NCI-H2227 (cell line): ENCODE data around the gene BSND.

Source experiments
- DNase-seq: peaks from one replicate; lab custom pipeline; 2025; ENCODE audit not compliant: unreplicated experiment; lab: John Stamatoyannopoulos, UW

Gene BSND

DNA sequence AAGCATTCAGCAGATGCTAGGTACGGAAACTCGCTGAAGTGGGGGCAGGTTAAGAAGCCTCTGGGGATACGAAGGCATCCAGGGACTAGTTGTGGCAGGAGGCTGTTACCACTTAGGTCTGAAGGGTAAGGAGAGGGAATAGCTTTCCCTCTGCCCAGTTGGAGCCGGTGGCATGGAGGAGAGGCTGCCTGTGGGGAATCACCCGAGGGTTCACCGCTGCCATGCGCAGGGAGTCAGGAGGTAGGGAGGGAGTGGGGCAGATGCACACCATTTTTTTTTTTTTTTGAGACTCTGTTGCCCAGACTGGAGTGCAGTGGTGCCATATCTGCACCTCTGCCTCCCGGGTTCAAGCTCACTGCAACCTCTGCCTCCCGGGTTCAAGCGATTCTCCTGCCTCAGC lies 46.7 kb downstream of the BSND start:
- no peak for DNase-seq

DNA sequence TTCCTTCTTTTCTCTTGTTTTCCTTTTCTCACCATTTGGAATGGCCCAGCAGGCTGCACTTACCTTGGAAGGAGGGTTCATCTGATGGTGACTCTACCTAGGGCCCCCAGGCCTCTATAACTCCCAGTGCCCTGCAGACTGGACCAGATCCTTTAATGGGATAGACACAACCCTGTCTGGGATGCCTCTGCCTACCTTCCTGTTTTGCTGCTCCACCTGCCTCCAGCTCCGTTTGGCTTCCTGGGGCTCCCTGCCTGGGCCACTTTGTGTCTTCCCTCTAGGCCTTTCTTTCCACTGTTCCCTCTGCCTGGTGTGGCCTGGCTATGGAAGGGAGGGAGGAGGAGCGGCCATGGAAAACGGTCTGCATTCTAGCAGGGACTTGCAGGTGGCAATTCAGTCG lies 48.1 kb downstream of the BSND start:
- no peak for DNase-seq

DNA sequence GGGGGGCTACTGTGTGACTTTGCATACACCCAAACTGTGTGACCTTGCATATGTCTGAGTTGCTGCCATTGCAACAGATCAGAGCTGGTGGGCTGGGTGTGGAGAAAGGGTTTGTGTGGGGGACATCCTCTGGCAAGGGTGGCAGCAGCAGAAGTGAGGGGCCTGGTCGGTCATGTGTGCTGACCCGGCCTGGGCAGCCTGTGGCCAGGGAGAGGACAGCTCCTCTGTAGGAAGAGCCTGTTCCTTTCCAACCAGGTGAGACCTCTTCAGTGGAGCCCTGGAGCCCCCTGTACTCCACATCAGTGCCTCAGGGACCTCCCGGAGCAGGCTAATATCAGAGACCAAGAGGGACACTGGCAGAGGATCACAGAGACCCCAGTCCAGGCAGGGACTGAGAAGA lies 48.9 kb downstream of the BSND start:
- DNase-seq = no peak

DNA sequence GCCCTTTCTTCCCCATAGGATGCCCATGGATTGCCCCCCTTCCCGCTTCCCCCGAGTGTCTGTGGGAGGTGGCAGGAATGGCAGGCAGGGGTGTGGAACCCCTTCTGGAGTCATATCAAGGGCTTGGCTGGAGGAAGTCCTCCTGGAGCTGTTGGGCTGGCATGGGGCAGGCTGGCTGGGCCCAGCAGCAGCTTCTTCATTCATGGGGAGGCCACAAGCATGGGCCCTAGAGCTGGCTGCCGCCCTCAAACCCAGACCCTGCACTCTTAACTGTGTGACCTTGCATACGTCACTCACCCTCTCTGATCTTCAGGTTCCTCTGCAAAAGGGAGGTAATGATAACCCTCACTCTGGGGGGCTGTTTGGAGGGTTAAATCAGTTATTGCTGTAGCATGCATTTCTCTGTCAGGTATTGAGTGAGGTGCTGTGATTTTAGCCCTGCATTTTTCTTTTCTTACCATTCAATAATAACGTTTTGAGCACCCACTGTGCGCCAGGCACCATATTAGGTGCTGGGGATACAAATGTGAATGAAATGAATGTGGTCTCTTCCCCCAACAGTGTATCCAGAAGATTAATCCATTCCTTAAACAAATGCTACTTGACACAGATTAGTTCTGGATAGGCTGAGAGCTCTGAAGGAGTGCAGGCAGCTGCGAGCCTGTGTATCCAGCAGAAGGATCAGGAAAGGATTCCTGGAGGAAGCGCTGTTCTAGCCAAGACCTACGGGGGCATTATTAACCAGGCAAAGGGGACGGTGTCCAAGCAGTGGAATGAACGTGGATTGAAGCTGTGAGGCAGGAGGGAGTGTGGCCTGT lies 49.9 kb downstream of the BSND start:
- DNase-seq = no peak

DNA sequence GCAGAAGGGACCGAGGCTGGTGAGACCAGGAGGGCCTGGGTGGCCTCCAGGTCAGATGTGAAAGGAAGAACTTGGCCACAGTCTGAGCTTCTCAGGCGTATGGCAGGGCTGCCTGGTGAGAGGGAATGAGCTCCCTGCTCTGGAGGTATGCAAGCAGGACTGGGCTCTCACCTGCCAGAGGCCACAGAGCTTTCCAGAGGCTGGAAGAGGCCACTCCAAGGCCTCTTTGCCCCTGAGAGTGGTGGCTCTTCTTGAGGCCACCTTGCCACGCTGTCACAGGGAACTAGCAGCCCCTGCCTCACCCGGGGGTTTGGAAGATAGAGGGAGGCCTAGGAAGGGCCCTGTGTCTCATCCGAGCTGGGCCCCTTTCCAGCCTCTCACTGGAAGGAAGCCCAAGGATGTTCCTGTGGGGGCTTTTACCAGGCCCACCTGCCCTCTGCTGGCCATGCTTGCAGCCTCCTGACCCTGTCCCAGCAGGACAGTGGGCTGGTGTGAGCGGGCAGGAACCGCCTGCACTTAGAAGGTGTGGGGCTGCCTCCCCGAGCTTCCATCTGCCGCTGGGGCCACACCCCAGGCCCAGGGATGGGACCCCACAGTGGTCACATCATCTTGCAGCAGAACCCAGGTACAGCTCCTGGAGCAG lies 50.7 kb downstream of the BSND start:
- DNase-seq = no peak

DNA sequence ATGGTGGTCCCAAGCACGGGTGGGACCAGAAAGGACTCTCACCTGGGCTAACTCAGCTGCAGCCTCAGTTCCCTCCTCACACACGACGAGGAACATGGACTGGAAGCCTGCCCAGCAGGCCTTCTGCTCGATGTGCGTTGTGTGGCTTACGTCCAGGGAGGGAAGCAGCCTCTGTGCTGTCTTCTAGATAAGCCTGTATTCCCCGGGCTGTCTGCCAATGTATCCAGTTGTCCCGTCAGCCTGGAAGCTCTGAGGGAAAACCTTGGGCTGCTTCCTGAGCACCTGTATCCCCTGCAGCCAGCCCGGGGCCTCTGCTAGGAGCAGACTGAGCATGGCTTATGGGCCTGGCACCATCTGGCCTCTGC lies 51.2 kb downstream of the BSND start:
- DNase-seq = no peak

DNA sequence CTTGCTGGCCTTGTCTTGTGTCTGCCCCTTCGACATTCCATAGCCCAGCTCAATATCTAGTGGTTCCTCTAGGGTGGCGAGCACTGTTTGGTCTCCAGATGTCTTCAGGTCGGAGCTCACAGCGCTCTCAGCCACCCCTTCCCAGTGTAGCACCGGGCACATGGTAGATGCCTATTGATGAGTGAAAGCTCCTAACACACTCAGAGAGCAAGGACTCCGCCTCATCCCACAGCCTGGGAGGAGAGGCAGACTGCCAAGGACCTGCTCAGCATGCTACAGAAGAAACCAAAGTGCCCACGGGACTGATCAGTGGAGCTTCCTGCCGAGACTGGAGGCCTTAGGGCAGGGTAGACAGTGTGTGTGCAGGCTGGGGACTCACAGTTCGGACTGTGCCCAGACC lies 51.5 kb downstream of the BSND start:
- no peak for DNase-seq

DNA sequence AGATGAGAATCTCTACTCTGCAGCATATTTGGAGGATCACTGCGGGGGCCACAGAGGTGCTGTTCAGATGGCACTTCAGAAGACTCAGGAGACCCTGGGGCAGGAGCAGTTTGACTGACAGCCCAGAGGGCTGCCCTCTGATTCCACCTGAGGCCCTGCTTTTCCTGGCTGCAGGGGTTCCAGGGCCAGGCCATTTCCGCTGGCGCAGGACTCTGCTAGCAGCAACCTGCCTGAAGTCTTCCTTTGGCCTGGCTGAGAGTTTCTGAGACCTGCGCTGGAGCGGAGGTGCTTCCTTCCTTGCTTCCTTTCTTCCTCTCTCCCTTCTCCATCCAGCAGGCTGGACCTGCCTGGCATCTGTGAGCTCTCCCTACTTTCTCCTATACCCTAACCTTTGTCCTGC lies 52.4 kb downstream of the BSND start:
- DNase-seq = no peak

DNA sequence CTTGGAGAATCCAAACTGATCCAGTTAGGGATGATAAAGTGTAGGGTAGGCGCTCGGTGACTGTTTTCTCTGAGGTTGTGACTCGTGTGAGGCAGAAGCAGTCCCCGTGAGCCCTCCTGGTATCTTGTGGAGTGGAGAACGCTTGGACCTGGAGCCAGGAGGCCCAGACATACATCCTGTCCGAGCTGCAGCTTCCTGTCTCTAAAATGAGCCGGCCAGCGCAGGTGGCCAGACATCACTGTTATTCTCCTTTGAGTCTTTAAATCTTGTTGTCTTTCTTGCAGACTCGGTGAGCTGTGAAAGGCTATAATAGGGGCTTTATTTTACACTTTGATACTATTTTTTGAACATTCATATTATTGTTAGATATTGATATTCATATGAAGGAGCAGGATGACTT lies 52.9 kb downstream of the BSND start:
- no peak for DNase-seq

DNA sequence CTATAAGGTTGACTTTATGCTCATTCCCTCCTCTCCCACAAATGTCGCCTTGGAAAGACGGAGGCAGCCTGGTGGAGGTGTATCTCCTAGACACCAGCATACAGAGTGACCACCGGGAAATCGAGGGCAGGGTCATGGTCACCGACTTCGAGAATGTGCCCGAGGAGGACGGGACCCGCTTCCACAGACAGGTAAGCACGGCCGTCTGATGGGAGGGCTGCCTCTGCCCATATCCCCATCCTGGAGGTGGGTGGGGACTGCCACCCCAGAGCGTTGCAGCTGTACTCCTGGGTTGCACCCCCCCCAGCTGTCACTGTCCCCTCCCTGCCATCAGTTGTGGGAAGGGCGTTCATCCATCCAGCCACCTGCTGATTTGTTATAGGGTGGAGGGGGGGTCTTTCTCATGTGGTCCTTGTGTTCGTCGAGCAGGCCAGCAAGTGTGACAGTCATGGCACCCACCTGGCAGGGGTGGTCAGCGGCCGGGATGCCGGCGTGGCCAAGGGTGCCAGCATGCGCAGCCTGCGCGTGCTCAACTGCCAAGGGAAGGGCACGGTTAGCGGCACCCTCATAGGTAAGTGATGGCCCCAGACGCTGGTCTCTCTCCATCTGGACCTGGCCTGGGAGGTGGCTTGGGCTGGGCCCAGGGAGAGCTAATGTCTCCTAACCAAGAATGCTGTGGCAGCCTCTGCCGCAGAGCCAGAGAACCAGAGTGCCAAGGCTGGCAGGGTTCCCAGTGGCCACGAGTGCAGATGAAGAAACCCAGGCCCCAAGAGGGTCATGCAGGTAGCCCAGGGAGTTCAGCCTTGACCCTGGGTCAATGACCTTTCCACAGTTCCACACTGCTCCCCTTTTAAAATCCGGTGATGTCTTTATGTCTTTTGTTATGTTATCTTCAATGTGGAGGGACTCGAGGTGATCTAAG lies 53.7 kb downstream of the BSND start:
- DNase-seq = no peak

DNA sequence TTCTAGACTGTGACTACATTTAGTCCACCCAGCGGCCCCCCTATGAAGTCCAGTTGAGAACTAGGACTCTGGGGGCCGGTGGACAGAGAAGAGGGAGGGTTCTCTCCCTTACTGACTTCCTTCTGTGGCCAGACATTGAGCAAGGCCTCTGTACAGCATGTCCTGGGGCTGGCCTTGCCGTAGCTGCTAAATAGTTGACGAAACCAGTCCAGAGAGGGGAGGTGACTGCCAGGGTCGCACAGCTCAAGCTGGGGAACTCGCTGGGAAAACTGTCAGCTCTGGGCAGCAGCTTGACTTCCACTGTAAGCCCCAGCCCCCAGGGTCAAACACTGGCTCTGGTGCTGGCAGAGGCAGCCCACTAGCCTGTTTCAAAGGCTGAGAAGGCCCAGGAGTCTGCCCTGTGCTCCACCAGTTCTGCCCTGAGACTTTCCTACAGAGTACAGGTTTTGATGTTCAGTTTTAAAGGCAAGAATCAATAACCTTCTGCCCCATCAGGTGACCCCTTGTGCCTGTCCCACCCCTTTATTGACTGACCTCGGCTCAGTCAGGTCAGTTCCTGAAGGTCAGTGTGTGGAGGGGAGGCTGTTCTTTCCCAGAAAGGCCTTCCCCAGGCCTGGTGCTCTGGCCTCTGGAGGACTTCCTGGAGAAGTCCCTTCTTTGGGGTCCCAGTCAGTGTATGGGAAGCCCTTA lies 54.7 kb downstream of the BSND start:
- no peak for DNase-seq

DNA sequence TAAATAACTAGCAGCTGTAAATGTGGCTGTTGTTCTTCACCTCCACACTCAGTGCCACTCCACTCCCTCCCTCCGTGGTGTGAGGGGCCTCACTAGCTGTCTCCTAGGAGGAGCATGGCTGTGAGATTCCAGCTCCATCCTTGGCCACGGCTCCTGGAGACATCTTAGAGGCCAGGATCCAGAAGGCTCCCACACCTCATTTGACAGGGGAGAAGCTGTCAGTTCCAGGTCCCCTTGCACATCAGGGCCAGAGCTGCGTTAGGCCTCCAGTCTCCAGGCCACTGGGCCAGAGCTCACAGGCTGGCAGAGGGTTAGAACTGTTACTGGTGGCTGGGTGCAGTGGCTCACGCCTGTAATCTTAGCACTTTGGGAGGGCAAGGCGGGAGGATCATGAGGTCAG lies 55.7 kb downstream of the BSND start:
- DNase-seq = no peak

DNA sequence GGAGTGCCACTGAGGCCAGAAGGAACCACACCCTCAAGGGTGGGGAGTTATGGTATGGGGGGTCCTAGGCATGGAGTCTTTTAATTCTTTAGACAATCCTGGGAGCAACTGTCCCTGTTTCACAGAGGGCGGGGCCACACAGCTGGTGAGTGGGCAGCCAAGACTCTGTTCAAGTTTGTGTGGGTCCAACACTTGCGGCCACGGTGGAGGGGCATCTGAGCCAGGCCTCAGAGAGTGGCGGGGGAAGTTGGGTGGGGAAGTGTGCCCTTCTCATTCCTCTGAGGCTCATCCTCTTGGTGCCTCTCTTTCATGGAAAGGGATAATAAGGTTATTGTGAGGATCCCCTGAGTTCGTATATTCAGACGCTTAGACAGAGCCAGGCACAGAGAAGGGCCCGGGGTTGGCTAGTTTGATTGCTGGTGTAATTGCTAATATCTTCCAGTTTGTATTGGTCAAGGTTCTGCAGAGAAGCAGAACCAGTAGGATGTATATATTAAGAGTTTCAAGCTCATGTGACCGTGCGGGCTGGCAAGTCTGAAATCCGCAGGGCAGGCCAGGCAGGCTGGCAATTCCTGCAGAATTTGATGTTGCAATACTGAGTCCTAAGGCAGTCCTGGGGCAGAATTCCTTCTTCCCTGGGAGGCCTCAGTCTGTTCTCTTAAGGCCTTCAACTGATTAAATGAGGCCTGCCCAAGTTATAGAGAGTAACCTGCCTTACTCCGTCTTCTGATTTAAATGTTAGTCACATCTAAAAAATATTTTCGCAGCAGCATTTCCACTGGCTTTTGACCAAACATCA lies 56.5 kb downstream of the BSND start:
- no peak for DNase-seq

DNA sequence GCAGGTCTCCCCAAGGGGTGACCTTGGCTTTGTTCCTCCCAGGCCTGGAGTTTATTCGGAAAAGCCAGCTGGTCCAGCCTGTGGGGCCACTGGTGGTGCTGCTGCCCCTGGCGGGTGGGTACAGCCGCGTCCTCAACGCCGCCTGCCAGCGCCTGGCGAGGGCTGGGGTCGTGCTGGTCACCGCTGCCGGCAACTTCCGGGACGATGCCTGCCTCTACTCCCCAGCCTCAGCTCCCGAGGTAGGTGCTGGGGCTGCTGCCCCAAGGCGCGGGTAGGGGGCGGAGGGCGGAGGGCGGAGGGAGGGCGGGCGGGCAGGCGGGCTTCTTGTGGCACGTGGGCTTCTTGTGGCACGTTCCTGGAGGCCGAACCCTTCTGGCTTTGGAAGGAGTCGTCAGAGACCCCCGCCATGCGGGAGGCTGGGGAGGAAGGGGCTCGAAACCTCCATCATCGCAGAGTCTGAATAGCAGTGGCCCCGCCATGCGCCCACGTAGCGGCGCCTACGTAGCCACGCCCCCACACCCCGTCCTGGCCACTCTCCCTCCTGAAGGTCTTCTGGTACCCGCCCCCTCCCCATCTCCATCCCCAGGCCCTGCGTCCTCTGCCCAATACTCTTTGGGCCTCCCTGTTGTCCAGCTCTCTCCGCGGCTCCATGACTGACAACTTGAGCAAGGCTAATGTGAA lies 57.4 kb downstream of the BSND start:
- DNase-seq = no peak

DNA sequence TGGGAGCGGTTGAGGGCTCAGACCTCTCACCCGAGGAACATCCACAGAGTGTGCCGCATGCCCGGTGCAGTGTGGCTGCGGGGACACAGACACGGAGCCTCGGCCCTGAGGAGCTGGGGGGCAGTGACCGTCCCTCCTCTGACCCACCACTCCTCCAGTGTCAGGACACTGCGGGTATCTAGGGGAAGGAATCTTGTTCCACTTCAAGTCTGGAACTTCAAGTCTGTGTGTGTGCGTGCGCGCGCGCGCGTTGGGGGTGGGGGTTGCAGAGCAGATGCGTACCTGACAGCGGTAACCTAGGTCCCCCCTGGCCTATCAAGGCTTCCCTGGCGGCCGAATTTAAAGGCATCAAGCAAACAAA lies 57.9 kb downstream of the BSND start:
- DNase-seq = no peak

DNA sequence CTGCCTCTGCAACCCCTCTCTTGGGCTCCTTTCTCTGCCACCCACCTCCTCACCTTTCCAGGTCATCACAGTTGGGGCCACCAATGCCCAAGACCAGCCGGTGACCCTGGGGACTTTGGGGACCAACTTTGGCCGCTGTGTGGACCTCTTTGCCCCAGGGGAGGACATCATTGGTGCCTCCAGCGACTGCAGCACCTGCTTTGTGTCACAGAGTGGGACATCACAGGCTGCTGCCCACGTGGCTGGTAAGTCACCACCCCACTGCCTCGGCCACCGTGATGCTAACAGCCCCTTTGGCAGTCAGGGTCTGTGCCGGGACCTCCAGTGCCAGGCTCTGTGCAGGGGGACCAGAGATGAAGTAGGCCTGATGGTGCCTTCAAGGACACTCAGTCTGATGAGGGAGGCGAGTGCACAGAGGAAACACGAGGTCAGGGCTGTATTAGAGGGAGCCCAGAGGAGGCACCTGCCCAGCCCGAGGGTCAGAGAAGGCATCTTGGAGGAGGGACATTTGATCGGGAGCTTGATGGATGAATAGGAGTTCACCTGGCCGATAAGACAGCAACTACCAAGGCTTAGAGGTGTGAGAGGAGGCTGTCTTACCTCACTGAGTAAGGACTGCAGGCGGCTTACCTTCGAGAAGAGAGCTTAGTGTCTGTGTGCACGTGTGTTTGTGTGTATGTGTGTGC lies 58.7 kb downstream of the BSND start:
- no peak for DNase-seq

DNA sequence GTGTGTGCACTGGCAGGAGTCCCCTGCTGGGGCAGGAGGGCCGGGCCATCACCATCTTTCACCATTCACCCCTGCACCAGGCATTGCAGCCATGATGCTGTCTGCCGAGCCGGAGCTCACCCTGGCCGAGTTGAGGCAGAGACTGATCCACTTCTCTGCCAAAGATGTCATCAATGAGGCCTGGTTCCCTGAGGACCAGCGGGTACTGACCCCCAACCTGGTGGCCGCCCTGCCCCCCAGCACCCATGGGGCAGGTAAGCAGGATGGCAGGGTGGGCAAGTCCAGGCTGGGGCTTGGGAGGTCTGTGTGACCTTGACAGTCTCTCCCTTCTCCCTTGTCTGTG lies 59.2 kb downstream of the BSND start:
- DNase-seq = no peak

DNA sequence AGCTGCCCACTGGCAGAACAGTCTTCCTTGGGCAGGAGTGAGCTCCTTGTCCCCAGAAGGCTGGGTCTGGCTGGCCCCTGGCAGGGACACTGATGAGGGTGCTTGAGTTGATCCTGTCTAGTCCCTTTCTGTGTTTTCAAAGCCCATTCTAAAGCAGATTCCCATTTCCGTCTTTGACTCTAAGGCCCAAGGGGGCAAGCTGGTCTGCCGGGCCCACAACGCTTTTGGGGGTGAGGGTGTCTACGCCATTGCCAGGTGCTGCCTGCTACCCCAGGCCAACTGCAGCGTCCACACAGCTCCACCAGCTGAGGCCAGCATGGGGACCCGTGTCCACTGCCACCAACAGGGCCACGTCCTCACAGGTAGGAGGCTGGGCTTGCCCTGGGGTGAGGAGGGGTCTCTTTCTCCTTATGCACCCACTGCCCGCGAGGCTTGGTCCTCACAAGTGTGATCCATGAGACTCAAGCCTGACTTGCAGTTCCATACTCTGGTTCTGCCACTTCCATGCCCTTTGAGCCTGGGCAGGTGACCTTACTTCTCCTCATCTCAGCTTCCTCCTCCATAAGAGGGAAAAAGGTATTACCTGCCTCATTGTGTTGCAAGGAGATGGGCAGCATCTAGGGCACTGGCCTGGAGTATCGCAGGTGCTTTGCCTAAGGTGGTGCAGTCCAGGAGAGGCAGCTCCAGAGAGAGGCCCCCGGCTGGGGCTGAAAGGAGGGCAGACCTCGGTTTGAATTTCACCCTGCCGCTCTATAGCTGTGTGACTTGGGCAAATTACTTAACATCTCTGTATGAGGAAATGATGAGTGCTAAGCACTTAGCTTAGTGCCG lies 60.8 kb downstream of the BSND start:
- DNase-seq = no peak
